Fibroblast of mammary gland (primary cell): ENCODE measurements around the gene CIAO2A.

ENCODE experiments used
- DNase-seq: peaks from one replicate; pipeline ENCODE4 v3.0.0-alpha.2; 2010; ENCODE audit warnings: low read depth
- H3K4me3 ChIP-seq: 2 replicates; pipeline ENCODE4 v1.5.1; 2011; ENCODE audit warnings: low read depth, mild to moderate bottlenecking, low read length, moderate library complexity; ENCODE audit not compliant: control insufficient read depth
- TF ChIP-seq, protein P1 (sequence below): conservative IDR thresholded peaks from 2 replicates; pipeline ENCODE4 v1.5.1; 2011; ENCODE audit warnings: low read depth, low read length, inconsistent platforms; ENCODE audit not compliant: control insufficient read depth, insufficient read depth

The CIAO2A gene

DNA sequence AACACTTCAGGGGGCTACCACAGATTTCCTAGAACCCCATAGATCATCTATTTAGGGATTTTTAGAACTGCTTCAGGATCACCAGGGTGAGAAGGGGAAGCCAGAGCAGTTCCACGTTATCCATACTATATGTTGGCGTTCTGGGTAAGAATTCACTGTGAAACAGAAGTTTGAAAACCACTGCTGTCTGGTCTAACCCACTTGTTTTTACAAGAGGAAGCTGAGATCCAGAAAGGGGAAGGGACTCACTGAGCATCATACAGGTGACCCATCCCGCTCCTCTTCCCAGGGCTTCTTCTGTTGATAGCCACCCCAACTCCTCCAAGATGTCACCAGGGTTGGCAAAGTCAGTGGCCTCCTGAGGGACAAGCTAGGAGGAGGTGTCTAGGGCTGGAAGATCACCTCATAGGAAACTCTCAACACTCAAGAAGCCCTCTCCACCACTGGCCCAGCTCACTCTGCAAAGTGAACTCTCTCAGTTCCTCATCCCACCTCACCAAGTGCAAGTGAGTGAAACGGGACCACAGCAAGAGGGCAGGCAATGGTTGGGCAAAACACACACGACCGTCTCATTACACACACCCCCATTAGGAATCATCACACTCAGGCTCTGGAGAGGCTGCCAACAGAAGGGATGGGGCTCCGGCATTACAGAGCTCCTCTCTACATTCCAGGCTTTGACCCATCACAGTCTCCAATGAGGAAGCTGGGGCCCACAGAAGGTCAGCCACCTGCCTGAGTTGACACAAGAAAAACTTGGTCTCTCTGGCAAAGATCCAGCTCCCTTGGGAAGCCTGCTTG is 49.1 kb downstream of the CIAO2A start:
- H3K4me3 ChIP-seq, result no peak overlapping the region
- no peak for DNase-seq
- TF ChIP-seq, protein P1, sequence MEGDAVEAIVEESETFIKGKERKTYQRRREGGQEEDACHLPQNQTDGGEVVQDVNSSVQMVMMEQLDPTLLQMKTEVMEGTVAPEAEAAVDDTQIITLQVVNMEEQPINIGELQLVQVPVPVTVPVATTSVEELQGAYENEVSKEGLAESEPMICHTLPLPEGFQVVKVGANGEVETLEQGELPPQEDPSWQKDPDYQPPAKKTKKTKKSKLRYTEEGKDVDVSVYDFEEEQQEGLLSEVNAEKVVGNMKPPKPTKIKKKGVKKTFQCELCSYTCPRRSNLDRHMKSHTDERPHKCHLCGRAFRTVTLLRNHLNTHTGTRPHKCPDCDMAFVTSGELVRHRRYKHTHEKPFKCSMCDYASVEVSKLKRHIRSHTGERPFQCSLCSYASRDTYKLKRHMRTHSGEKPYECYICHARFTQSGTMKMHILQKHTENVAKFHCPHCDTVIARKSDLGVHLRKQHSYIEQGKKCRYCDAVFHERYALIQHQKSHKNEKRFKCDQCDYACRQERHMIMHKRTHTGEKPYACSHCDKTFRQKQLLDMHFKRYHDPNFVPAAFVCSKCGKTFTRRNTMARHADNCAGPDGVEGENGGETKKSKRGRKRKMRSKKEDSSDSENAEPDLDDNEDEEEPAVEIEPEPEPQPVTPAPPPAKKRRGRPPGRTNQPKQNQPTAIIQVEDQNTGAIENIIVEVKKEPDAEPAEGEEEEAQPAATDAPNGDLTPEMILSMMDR, result no peak

DNA sequence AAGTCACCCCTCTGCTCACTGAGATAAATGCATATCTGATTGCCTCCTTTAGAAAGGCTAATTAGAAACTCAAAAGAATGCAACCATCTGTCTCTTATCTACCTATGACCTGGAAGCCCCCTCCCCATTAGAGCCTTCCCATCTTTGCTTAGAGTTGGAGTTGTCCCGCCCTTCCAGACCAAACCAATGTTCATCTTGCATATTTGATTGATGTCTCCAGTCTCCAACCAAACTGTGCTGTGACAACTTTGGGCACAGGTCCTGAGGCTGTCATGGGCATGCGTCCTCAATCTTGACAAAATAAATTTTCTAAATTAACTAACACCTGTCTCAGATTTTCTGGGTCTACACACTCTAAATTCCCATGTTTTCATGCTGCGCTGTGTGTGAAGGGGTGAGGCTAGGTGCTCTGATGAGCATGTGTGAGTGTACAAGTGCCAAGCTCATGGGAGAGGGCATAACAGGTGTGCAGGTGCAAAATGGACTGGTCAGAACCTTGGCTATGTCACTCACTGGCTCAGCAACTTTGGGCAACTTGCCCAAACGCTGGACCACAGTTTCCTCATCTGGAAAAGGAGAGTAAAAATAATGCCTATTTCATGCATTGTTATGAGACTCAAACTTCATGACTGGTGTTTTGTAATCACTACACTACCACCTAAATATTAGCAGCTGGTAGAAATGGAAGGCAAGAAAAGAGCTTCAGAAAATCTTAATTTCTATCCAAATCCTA is 54.6 kb downstream of the CIAO2A start:
- no peak for DNase-seq
- no peak overlapping the region for H3K4me3 ChIP-seq
- TF ChIP-seq, protein P1, result no peak

DNA sequence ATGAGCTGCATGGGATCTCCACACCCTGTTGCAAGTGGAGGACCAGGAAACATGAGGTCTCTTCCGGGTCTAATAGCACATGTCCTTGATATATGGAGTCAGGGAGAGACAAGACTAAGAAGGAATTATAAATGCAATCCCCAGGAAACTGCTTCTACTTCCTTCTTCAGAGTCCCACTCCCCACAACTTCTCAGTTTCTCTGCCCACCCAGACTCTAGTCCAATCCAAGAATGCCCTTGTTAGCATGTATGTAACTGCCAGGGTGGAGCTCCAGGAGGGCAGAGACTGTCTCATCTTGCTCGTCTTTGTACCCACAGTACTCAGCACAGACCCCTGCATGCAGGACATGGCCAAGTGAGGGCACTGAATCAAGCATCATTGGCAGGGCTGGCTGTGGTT is 55.7 kb downstream of the CIAO2A start:
- TF ChIP-seq, protein P1, result no peak
- DNase-seq, result no peak
- H3K4me3 ChIP-seq, result no peak overlapping the region

DNA sequence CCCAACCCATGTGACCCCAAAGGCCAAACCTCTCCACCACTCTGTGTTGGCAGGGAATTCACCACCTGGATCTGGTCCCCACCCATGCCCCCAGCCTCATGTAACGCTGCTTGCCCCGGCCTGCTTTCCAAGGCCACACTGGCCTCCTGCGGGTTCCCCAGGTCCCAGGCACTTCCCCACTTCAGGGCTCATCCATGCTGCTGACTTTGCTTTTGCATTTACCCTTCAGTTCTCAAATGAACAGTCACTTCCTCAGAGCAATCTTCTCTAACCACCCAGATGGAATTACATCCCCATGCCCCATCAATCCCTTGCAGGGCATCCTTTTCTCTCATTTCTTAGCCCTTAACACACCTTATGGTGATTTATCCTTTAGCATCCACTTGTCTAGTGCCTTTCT is 56.5 kb downstream of the CIAO2A start:
- H3K4me3 ChIP-seq, result no peak overlapping the region
- DNase-seq, result no peak

DNA sequence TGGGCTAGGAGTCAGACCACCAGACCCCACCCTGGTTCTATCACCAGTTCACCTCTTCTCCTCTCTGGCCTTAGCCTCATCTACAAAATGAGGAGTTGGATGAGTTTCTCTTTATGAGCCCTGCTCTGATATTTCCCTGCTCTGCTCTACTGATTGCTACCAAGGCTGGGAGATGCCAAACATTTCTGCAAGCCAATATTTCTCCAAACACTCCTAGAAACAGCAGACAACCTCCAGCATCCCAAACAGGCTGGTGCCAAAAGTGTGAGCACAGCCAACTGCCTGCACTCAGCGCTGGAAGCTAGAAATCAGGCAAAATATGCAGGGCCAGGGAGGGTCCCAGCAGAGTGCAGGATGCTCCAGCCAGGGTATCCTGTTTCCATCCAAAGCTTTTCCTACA is 58.1 kb downstream of the CIAO2A start:
- no peak for DNase-seq
- no peak overlapping the region for H3K4me3 ChIP-seq
- TF ChIP-seq, protein P1, result no peak

More for the DNA sequence above, 56.5 kb downstream of the CIAO2A start:
- TF ChIP-seq, protein P1, result no peak

DNA sequence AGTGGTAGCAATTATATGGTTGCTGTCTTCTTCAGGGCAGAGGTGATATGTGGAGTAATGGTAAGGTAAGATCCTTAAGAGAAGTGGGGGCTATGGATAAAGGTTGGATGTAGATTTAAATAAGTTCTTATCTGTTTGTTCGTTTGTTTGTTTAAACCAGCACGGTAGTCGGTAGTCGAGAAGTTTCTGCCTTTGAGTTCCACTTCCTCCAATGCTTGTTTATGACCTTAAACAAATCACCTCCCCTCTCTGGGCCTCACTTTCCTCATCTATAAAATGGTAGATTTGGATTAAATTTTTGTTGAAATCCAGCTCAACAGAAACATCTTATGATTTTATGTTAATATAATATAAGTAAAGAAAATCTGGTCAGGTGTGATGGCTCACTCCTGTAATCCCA is 59.1 kb downstream of the CIAO2A start:
- TF ChIP-seq, protein P1, result no peak
- H3K4me3 ChIP-seq, result no peak overlapping the region
- no peak for DNase-seq
